ENCODE measurements around the gene KRTAP29-1.
A peak's percentile ranks its signal among the peaks of the same experiment; 100 is the strongest.

KRTAP29-1 gene

GRCh38 chr17:41301204-41301790 lies 1.4 kb downstream of the KRTAP29-1 start:
- H3K4me3 ChIP-seq (ENCODE audit: low read length), result no peak overlapping the region
- no peaks in the 10 kb centered on the region for H3F3A ChIP-seq (ENCODE audit: control insufficient read depth, insufficient read depth)
- TF ChIP-seq EZH2phosphoT487 (IDR thresholded peaks at IDR 0.05; ENCODE audit: borderline replicate concordance, low read length), result no peak
- TF ChIP-seq, protein P1, sequence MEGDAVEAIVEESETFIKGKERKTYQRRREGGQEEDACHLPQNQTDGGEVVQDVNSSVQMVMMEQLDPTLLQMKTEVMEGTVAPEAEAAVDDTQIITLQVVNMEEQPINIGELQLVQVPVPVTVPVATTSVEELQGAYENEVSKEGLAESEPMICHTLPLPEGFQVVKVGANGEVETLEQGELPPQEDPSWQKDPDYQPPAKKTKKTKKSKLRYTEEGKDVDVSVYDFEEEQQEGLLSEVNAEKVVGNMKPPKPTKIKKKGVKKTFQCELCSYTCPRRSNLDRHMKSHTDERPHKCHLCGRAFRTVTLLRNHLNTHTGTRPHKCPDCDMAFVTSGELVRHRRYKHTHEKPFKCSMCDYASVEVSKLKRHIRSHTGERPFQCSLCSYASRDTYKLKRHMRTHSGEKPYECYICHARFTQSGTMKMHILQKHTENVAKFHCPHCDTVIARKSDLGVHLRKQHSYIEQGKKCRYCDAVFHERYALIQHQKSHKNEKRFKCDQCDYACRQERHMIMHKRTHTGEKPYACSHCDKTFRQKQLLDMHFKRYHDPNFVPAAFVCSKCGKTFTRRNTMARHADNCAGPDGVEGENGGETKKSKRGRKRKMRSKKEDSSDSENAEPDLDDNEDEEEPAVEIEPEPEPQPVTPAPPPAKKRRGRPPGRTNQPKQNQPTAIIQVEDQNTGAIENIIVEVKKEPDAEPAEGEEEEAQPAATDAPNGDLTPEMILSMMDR (IDR thresholded peaks at IDR 0.05; ENCODE audit: low read depth, low read length, poor library complexity, severe bottlenecking), result no peak
- no peaks in the 10 kb centered on the region for H3K9me2 ChIP-seq (replicated peaks; ENCODE audit: control insufficient read depth, low read length)
- no peaks in the 10 kb centered on the region for H3K27me3 ChIP-seq (ENCODE audit: control insufficient read depth, low read length)
- no peaks in the 10 kb centered on the region for H3K36me3 ChIP-seq (ENCODE audit: control insufficient read depth, low read length)
- no peak overlapping the region for H3K4me2 ChIP-seq (ENCODE audit: low read length)
- H4K20me1 ChIP-seq (ENCODE audit: control insufficient read depth, insufficient read depth, low read depth, low read length), result no peaks in the 10 kb centered on the region
- H3K4me1 ChIP-seq (ENCODE audit: control insufficient read depth, low read length), result peaks cover 34% of the 10 kb centered on the region
- H3K79me2 ChIP-seq (ENCODE audit: control insufficient read depth, low read length), result no peaks in the 10 kb centered on the region
- no peaks in the 10 kb centered on the region for H3K9me3 ChIP-seq (ENCODE audit: control insufficient read depth, insufficient read depth, low read length)
- no peak overlapping the region for H3K27ac ChIP-seq (ENCODE audit: low read depth, low read length)

- TF ChIP-seq EZH2phosphoT487 (IDR thresholded peaks at IDR 0.05; ENCODE audit: borderline replicate concordance, low read length), result no peak
- TF ChIP-seq, protein P1 (IDR thresholded peaks at IDR 0.05; ENCODE audit: low read depth, low read length, poor library complexity, severe bottlenecking), result no peak
- peak overlapping the region; percentile 55 for H3K4me2 ChIP-seq (ENCODE audit: low read length)
- no peaks in the 10 kb centered on the region for H3F3A ChIP-seq (ENCODE audit: control insufficient read depth, insufficient read depth)
- H3K79me2 ChIP-seq (ENCODE audit: control insufficient read depth, low read length), result no peaks in the 10 kb centered on the region
- H3K9me3 ChIP-seq (ENCODE audit: control insufficient read depth, insufficient read depth, low read length), result no peaks in the 10 kb centered on the region
- H3K4me1 ChIP-seq (ENCODE audit: control insufficient read depth, low read length), result peaks cover 19% of the 10 kb centered on the region
- no peaks in the 10 kb centered on the region for H3K36me3 ChIP-seq (ENCODE audit: control insufficient read depth, low read length)
- H3K4me3 ChIP-seq (ENCODE audit: low read length), result peak overlapping the region; percentile 9
- no peak overlapping the region for H3K27ac ChIP-seq (ENCODE audit: low read depth, low read length)
- H3K9me2 ChIP-seq (replicated peaks; ENCODE audit: control insufficient read depth, low read length), result no peaks in the 10 kb centered on the region
- no peaks in the 10 kb centered on the region for H4K20me1 ChIP-seq (ENCODE audit: control insufficient read depth, insufficient read depth, low read depth, low read length)
- no peaks in the 10 kb centered on the region for H3K27me3 ChIP-seq (ENCODE audit: control insufficient read depth, low read length)
Measured at GRCh38 chr17:41298458-41299135, 4.1 kb downstream of the KRTAP29-1 start.

GRCh38 chr17:41296846-41297245 lies 5.8 kb downstream of the KRTAP29-1 start:
- Histone ChIP-seq H3F3A (ENCODE audit: control insufficient read depth, insufficient read depth) (no peaks in the 10 kb centered on the region), H3K4me1 (ENCODE audit: control insufficient read depth, low read length) (peaks cover 12% of the 10 kb centered on the region), H3K4me2 (ENCODE audit: low read length) (no peak overlapping the region), H3K36me3 (ENCODE audit: control insufficient read depth, low read length) (no peaks in the 10 kb centered on the region), H3K4me3 (ENCODE audit: low read length) (no peak overlapping the region), H3K9me3 (ENCODE audit: control insufficient read depth, insufficient read depth, low read length) (no peaks in the 10 kb centered on the region), H3K27me3 (ENCODE audit: control insufficient read depth, low read length) (no peaks in the 10 kb centered on the region), H3K27ac (ENCODE audit: low read depth, low read length) (no peak overlapping the region), H3K9me2 (replicated peaks; ENCODE audit: control insufficient read depth, low read length) (no peaks in the 10 kb centered on the region), H4K20me1 (ENCODE audit: control insufficient read depth, insufficient read depth, low read depth, low read length) (no peaks in the 10 kb centered on the region), H3K79me2 (ENCODE audit: control insufficient read depth, low read length) (no peaks in the 10 kb centered on the region)
- no peak for TF ChIP-seq EZH2phosphoT487 (IDR thresholded peaks at IDR 0.05; ENCODE audit: borderline replicate concordance, low read length)

- H3K27me3 ChIP-seq (ENCODE audit: control insufficient read depth, low read length), result no peaks in the 10 kb centered on the region
Measured at GRCh38 chr17:41294016-41294415, 8.6 kb downstream of the KRTAP29-1 start.

More at GRCh38 chr17:41294016-41294415, 8.6 kb downstream of the KRTAP29-1 start:
- no peaks in the 10 kb centered on the region for H3K9me3 ChIP-seq (ENCODE audit: control insufficient read depth, insufficient read depth, low read length)
- H3K9me2 ChIP-seq (replicated peaks; ENCODE audit: control insufficient read depth, low read length), result no peaks in the 10 kb centered on the region
- H4K20me1 ChIP-seq (ENCODE audit: control insufficient read depth, insufficient read depth, low read depth, low read length), result no peaks in the 10 kb centered on the region
- H3K4me2 ChIP-seq (ENCODE audit: low read length), result no peak overlapping the region
- H3K4me3 ChIP-seq (ENCODE audit: low read length), result no peak overlapping the region
- no peak overlapping the region for H3K27ac ChIP-seq (ENCODE audit: low read depth, low read length)
- H3K36me3 ChIP-seq (ENCODE audit: control insufficient read depth, low read length), result no peaks in the 10 kb centered on the region
- peaks cover 8% of the 10 kb centered on the region for H3K4me1 ChIP-seq (ENCODE audit: control insufficient read depth, low read length)
- TF ChIP-seq, protein P1 (IDR thresholded peaks at IDR 0.05; ENCODE audit: low read depth, low read length, poor library complexity, severe bottlenecking), result no peak
- TF ChIP-seq EZH2phosphoT487 (IDR thresholded peaks at IDR 0.05; ENCODE audit: borderline replicate concordance, low read length), result no peak
- no peaks in the 10 kb centered on the region for H3F3A ChIP-seq (ENCODE audit: control insufficient read depth, insufficient read depth)
- no peaks in the 10 kb centered on the region for H3K79me2 ChIP-seq (ENCODE audit: control insufficient read depth, low read length)

All from DOHH2 (cell line).